Activated CD4-positive, alpha-beta T cell treated with anti-CD3 and anti-CD28 coated beads for 36 hours (primary cell): ENCODE measurements around the gene C19orf25. TPM values are rescaled to one million over a fixed set of nuclear protein-coding genes. Genes with fewer than 3 reads are reported as not detected.

Experiments used
- ATAC-seq: fragments of 200-7000 bp; cut with Tn5 transposase; one replicate; pipeline ENCODE4 v1.10.0; 2021; ENCODE audit warnings: mild to moderate bottlenecking, moderate library complexity
- CTCF ChIA-PET: fragments of 350-600 bp; sonication (Branson Sonifier 250); formaldehyde crosslinking; loops from one replicate; lab custom pipeline; 2021; ENCODE audit warnings: antibody characterized with exemption; lab: Charles Lee
- POLR2A ChIA-PET: fragments of 350-600 bp; sonication (Branson Sonifier 250); formaldehyde crosslinking; loops from one replicate; lab custom pipeline; 2021; ENCODE audit warnings: antibody characterized with exemption, inconsistent platforms; lab: Charles Lee
- DNase-seq: peaks from one replicate; pipeline ENCODE4 v3.0.0-alpha.2; 2020
- H3K27ac Mint-ChIP-seq: one replicate; pipeline ENCODE4 v1.8.0; 2021; ENCODE audit warnings: mixed read lengths
- H3K27me3 Mint-ChIP-seq: one replicate; pipeline ENCODE4 v1.8.0; 2021; ENCODE audit warnings: mixed read lengths
- H3K36me3 Mint-ChIP-seq: one replicate; pipeline ENCODE4 v1.8.0; 2021; ENCODE audit warnings: low read depth, mixed read lengths
- H3K4me1 Mint-ChIP-seq: one replicate; pipeline ENCODE4 v1.8.0; 2021; ENCODE audit warnings: mixed read lengths
- H3K4me3 Mint-ChIP-seq: one replicate; pipeline ENCODE4 v1.8.0; 2021; ENCODE audit warnings: mild to moderate bottlenecking, moderate library complexity, mixed read lengths
- H3K9me3 Mint-ChIP-seq: one replicate; pipeline ENCODE4 v1.8.0; 2021; ENCODE audit warnings: low read depth, mixed read lengths
- intact Hi-C, 2 experiments: fragments of 100-400 bp; cut with DNase I in 1 of 2; cut with micrococcal nuclease in 1 of 2; formaldehyde crosslinking; loops; one replicate each; pipeline versions ENCODE4 v1.14.2 to v1.15.1; 2022 to 2024; cut with DNase I, micrococcal nuclease
- total RNA-seq, 2 experiments: library from RNA; stranded (reverse); gene quantifications; one replicate each; pipeline ENCODE4 v1.2.3, GENCODE V29; 2021

The C19orf25 gene
- total RNA-seq, 2 experiments from 2014 or later = 19.9 to 26.9 TPM

- Mint-ChIP-seq H3K4me1 (no peaks in the 10 kb centered on the region), H3K36me3 (peaks cover 23% of the 10 kb centered on the region), H3K27me3 (no peaks in the 10 kb centered on the region), H3K4me3 (no peak overlapping the region), H3K27ac (no peak overlapping the region), H3K9me3 (no peaks in the 10 kb centered on the region)
- intact Hi-C loops = no loop called here
- DNase-seq (no peak), ATAC-seq (no peak)
- ChIA-PET POLR2A (no interaction called here), CTCF (interaction anchor here (1.4 kb wide), 1 partner anchor 21 kb away, joined by 3 read pairs; no protein-coding TSS in a partner anchor)
These were observed 49.3 kb downstream of the C19orf25 start for GRCh38 chr19:1429750-1430149.

DNA sequence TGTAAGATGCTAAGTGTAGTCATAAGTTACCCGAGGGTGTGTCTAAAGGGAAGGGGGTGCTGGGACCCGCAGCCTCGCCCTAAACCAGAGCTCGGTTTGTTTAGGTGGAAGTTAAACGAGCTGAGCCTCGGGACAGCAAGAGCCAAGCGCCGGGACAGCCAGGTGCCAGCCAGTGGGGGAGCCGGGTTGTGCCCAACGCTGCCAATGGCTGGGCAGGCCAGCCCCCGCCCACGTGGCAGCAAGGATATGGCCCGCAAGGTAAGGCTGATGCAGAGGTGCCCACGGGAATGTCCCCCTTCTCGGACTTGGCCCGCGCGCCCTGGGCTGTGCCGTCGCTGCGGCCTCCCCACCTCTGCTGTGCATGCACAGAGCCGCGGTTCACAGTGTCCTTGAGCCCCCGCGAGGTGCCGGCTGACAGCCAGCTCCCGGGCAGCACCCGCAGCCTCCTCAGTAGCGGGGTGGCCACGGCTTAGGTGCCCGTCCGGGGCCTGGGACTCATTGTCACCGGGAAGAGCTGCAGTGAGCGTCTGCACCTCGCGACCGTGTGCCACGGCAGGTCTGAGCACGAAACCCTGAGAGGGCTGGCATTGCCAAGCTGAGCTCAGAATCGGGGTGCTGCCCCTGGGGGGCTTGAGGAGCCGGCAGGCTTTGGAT, 50.1 kb downstream of the C19orf25 start:
- ATAC-seq (no peak), DNase-seq (no peak)
- Mint-ChIP-seq H3K36me3 (peaks cover 27% of the 10 kb centered on the region), H3K4me3 (no peak overlapping the region), H3K27ac (no peak overlapping the region), H3K9me3 (no peaks in the 10 kb centered on the region), H3K27me3 (no peaks in the 10 kb centered on the region), H3K4me1 (no peaks in the 10 kb centered on the region)
- ChIA-PET CTCF (interaction anchor here (0.8 to 1.4 kb wide), 2 partner anchors 16 to 20 kb away, joined by 3 read pairs; no protein-coding TSS in a partner anchor), POLR2A (no interaction called here)
- intact Hi-C loops = no loop called here

DNA sequence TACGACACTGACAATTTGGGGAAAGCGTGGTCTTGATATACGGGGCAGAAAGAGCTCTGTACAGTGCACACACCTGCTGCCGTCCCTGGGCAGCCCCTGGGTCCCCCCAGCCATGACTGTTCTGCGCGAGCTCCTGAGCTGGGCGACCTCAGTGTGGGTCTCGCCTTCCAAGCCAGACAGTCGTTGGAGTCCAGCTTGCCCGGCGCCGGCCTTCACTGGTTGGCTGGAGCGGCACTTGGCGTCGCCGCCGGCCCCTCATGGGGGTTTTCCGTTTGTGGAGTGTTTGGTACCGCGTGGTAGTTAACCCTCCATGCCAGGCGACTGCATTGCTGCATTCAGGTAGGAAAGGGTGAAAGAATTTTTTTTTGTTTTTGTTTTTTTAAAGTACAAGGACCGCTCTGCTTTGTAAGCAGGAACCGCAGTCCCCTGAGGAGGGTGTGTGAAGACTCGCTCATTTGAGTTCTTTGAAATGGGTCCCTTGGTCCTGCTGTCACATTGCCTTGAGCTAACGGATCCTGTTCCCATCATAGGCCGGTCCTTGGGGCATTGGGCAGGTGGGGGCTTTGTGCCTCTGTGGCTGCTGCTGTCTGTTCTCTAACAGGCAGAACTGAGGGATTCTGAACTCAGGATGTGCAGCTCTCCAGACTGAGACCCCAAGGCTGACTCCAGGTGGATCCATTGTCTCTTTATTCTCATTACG, 51.6 kb downstream of the C19orf25 start:
- H3K4me1 Mint-ChIP-seq = no peaks in the 10 kb centered on the region
- no peaks in the 10 kb centered on the region for H3K9me3 Mint-ChIP-seq
- H3K36me3 Mint-ChIP-seq = peaks cover 27% of the 10 kb centered on the region
- POLR2A ChIA-PET = no interaction called here
- CTCF ChIA-PET = interaction anchor here (0.6 to 1.1 kb wide), 3 partner anchors 9 to 13 kb away, joined by 3 read pairs; no protein-coding TSS in a partner anchor
- DNase-seq (no peak), ATAC-seq (no peak)
- no peak overlapping the region for H3K4me3 Mint-ChIP-seq
- intact Hi-C loops = no loop called here
- H3K27ac Mint-ChIP-seq = no peak overlapping the region
- H3K27me3 Mint-ChIP-seq = no peaks in the 10 kb centered on the region

- DNase-seq = no peak
- H3K4me3 Mint-ChIP-seq = no peak overlapping the region
- no peaks in the 10 kb centered on the region for H3K27me3 Mint-ChIP-seq
- CTCF ChIA-PET = interaction anchor here (1.1 kb wide), 1 partner anchor 11 kb away, joined by 3 read pairs; no protein-coding TSS in a partner anchor
- intact Hi-C loops = no loop called here
- ATAC-seq = no peak
- no peak overlapping the region for H3K27ac Mint-ChIP-seq
- H3K4me1 Mint-ChIP-seq = no peaks in the 10 kb centered on the region
- POLR2A ChIA-PET = no interaction called here
- H3K9me3 Mint-ChIP-seq = no peaks in the 10 kb centered on the region
- peaks cover 24% of the 10 kb centered on the region for H3K36me3 Mint-ChIP-seq
These were observed 52.3 kb downstream of the C19orf25 start for GRCh38 chr19:1426736-1427135.

GRCh38 chr19:1425902-1426301, 53.1 kb downstream of the C19orf25 start:
- Mint-ChIP-seq H3K27me3 (no peaks in the 10 kb centered on the region), H3K36me3 (peaks cover 22% of the 10 kb centered on the region), H3K27ac (no peak overlapping the region), H3K4me3 (no peak overlapping the region), H3K9me3 (no peaks in the 10 kb centered on the region), H3K4me1 (no peaks in the 10 kb centered on the region)
- ChIA-PET CTCF (no interaction called here), POLR2A (no interaction called here)
- DNase-seq (no peak), ATAC-seq (no peak)
- intact Hi-C loops = no loop called here

DNA sequence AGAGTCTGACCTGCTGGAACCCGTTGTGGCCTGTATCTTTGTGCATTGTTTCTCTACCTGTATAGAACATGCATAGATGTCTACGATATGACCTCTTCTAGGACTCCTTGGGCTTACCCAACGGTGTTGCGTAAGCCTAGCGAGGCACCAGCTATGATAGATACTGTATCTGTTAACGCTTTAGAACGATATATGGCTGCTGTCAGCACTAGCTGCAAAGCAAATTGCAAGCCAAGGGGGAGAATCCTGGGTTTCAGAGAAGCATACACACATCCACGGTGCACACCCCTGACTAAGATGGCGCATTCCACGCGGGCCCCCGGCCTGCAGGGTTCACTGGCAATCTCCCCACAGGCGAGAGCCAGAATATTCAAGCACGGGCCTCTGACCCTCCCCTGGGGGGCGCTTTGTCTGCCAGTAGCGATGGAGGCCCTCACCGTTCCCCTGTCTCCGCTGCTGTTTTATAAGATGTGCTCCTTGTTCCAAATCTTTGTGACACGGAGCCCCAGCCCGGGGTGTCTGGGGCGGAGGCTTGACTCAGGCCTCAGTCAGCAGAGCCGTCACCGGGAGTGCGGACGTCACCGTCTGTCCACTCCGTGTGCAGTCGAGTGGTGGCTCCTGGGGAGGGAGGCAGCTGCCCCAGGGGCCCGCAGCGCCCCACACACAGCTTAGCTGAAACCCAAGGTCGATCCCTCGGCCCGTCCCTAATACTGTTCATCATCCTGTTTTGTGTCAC, 53.7 kb downstream of the C19orf25 start:
- H3K36me3 Mint-ChIP-seq = peaks cover 26% of the 10 kb centered on the region
- no peak for DNase-seq
- intact Hi-C loops = no loop called here
- no peaks in the 10 kb centered on the region for H3K4me1 Mint-ChIP-seq
- H3K4me3 Mint-ChIP-seq = no peak overlapping the region
- ChIA-PET CTCF (interaction anchor here (0.5 kb wide), 1 partner anchor 11 kb away, joined by 3 read pairs; no protein-coding TSS in a partner anchor), POLR2A (no interaction called here)
- H3K9me3 Mint-ChIP-seq = no peaks in the 10 kb centered on the region
- H3K27ac Mint-ChIP-seq = no peak overlapping the region
- no peak for ATAC-seq
- no peaks in the 10 kb centered on the region for H3K27me3 Mint-ChIP-seq

DNA sequence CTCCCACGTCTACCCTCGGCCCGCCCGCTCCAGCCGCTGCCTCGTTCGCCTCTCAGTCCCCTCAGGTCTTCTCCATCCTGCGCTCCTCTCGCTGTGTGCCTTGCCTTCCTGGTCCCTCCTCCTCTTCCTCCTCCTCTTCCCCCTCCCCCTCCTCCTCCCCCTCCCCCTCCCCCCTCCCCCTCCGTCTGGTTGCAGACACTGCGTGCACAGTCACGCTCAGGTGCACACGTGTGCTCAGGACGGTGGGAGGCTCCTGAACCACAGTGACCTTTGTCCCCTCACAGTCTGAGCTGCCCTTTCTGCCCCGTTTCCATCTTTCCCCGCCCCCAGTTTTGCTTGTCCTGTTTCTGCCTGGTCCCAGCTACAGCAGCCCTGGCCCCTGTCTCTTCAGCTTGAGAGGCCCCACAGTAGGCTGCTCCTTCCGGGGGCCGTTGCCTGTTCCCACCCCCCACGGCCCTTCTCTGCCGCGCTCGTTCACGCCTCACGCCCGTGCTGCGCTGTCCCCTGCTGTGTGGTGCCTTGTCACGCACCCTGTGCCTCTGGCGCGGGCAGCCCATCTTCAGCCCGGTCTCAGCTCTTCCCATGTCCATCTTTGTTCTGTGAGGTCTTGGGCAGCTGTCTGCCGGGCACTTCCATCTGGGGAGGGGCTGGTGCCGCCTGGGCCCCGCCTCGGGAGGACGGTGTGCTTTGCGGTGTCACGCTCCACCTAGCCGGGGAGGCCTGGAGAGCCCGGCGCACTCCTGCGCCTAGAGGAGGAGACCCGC, 54.6 kb downstream of the C19orf25 start:
- Mint-ChIP-seq H3K27me3 (no peaks in the 10 kb centered on the region), H3K36me3 (peaks cover 31% of the 10 kb centered on the region), H3K4me1 (no peaks in the 10 kb centered on the region), H3K27ac (no peak overlapping the region), H3K9me3 (no peaks in the 10 kb centered on the region), H3K4me3 (no peak overlapping the region)
- ATAC-seq (no peak), DNase-seq (no peak)
- POLR2A ChIA-PET = no interaction called here
- CTCF ChIA-PET = interaction anchor here (0.5 kb wide), 1 partner anchor 12 kb away, joined by 3 read pairs; no protein-coding TSS in a partner anchor
- intact Hi-C loops = no loop called here

DNA sequence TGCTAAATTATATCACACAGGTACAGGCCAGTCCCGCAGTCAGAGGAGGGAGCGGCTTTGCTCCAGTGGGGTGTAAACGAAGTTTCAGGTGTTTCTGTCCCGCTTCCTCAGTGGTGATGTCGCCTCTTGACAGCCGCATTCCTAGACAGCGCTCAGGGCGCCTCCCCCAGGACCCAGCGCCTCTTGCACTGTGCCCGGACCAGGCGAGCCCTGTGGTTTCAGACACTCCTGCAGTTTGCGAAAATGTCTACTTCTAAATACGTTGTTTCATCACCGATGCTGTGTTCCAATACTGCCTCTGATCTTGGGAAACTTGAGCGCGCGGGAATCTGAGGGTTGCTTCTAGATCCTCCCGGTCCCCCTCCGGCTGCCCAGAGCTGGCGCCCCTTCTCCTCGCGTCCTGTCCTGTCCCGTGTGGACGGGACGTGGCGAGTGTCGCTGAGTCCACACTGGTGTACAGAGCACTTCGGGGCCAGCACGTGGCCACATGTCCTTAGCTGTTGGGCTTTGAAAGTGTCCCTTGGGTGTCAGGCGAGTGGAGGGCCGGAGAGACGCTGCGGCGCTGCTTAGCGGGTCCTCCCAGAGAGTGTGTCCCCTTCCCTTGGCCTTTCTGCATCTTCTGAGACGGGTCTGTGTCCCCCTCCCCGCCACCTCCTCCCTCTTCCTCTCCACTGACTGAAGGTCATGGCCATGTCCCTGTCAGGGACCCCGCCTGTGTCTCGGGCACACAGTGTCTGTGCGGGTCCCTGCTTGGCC, 55.4 kb downstream of the C19orf25 start:
- no peaks in the 10 kb centered on the region for H3K9me3 Mint-ChIP-seq
- H3K4me1 Mint-ChIP-seq = no peaks in the 10 kb centered on the region
- H3K27ac Mint-ChIP-seq = no peak overlapping the region
- H3K27me3 Mint-ChIP-seq = no peaks in the 10 kb centered on the region
- ChIA-PET POLR2A (no interaction called here), CTCF (no interaction called here)
- intact Hi-C loops = no loop called here
- no peak overlapping the region for H3K4me3 Mint-ChIP-seq
- ATAC-seq (no peak), DNase-seq (no peak)
- H3K36me3 Mint-ChIP-seq = peaks cover 37% of the 10 kb centered on the region
